HG03575 (cell line): Measurements from ENCODE around the gene TENM4.

Experiments
- ATAC-seq: cut with Tn5 transposase; IDR thresholded peaks from one replicate; pipeline ENCODE4 v1.9.1; 2021; ENCODE audit not compliant: unreplicated experiment, insufficient number of reproducible peaks, low FRiP score; ENCODE audit errors: extremely low read depth

TENM4 gene

DNA sequence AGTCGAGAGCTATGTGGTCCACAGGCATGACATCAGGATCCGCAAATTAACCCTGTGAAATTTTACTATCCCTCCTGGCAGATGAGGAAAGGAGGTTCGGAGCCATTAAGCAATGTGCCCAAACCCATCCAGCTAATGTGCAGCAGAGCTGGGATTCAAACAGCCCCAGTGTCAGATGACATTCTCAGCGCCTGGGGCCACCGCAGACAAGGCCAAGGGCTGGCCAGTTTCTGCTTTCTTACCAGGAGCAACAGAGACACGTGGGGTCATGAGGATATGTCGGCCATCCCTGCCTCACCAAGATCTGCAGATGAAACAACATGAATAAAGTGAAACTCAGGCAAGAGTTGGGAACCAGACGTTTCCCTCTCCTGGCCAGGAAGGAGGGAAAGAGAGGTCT is 110.2 kb downstream of the TENM4 start:
- no peak for ATAC-seq

DNA sequence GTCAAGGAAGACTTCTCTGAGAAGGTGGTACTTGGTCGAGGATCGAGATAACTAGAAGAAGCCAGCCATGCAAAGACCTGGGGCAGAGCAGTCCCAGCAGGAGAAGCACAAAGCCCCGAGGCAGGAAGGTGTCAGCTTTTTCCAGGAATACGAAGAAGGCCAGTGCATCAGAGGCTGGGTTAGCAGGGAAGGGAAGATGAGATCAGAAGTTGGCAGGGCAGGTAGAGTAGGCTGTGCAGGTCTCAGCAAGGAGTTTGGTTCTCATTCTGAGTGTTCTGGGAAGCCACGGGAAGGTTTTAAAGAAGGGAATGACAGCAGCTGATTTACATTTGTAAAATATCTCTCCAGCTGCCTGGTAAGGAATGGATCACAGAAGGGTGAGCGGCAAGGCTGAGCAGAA is 111.3 kb downstream of the TENM4 start:
- no peak for ATAC-seq

DNA sequence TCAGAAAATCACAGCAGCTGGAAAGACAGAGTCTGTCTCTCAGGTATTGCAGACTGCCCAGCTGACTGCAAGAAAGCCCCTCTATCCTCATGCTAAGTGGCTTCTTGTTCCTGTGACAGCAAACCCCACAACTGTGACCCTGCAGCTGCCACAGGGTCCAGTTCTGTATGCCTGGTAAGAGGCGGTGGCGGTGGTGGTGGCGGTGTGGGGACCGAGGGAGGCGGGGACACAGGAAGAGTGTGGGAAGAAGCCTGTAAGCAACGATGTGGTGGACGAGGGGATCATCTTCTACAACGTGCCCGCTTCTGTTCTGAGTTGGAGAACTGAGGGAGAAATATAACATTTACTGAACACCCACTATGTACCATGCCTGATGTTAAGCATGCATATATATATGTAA is 112.4 kb downstream of the TENM4 start:
- ATAC-seq = no peak

DNA sequence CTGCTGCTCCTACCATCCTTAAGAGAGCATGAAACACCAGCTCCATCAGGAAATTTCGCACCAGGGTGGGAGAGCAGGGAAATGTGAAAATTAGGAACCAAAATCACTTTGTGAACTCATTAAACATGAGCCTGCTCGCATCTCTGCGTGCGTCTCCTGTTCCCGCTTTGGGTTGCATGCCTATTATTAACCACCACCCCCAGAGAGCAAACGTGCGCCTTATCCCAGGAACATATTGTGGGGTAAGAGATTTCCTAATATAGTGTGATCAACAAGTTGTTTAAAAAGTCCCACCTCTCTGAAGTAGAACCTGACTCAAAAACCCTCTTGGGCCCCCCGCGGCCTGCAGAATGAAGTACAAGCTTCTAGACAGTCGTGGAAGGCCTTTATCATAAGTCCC is 115.0 kb downstream of the TENM4 start:
- no peak for ATAC-seq

DNA sequence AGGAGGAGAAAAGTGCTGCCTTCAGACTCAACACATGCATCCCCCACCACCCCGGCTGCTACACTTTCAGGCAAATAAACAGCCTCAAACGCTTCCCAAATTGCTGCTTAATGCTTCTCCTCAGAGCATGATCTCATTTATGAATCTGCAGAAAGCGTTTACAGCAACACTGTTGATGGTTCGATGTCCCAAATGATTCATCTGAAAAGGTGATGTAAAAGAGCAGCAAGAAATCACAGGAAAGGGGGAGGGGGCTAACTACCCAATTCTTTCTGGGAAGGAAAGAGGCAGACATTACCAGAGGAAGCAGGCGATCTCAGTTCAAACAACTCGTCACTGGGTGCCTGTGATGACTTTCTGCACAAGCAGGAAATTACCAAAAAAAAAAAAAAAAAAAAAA is 119.6 kb downstream of the TENM4 start:
- ATAC-seq = no peak

DNA sequence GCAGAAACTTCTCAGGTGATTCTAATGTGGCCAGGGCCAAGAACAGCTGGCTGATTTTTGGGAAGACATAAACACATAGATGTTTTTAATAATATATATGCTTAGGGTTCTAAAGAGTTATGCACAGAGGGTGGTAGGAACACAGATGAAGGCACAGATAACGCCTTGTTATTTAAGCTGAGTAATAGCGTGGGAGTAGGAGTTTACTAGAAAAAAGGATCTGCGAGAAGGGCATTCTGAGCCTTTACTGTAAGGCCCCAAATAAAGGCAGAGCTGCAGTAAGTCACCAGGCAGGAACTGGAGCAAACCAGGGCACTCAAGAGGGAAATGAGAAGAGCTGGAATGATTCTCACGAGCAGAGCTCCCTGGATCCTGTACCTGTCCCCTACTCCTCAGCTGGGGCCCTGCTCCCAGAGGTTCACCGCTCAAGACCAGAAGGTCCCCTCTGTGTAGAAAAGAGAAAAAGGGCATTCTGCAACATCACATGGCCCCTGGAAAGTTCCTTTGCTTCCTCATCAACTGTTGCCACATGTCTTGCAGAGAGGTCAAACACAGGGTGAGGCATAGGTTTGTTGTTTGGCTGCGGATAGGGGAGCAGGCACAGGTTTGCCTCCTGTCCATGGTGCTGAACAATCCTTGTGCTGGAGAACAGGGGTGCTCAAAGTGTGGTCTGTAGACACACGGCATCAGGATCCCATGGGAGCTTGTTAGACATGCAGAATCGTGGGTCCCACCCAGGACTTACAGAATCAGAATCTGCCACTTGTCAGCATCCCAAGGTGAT is 125.7 kb downstream of the TENM4 start:
- no peak for ATAC-seq

DNA sequence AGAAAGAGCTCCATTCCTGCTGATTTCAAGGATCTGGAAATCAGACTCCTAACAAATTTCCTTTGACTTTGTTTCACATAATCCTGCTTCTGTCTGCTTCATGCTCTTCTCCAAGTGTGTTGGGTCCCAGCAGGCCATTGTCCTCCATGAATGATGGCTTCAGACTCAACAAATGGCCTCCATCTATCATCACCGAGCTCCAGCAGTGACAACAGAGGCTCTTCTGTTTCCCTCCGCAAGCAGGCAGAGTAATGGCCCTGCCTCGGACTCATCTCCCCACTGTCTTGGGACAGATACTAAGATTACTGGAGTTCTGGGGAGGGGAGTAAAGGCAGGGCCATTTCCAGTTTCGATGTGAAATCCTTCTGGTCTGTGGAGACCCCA is 127.3 kb downstream of the TENM4 start:
- ATAC-seq = no peak

DNA sequence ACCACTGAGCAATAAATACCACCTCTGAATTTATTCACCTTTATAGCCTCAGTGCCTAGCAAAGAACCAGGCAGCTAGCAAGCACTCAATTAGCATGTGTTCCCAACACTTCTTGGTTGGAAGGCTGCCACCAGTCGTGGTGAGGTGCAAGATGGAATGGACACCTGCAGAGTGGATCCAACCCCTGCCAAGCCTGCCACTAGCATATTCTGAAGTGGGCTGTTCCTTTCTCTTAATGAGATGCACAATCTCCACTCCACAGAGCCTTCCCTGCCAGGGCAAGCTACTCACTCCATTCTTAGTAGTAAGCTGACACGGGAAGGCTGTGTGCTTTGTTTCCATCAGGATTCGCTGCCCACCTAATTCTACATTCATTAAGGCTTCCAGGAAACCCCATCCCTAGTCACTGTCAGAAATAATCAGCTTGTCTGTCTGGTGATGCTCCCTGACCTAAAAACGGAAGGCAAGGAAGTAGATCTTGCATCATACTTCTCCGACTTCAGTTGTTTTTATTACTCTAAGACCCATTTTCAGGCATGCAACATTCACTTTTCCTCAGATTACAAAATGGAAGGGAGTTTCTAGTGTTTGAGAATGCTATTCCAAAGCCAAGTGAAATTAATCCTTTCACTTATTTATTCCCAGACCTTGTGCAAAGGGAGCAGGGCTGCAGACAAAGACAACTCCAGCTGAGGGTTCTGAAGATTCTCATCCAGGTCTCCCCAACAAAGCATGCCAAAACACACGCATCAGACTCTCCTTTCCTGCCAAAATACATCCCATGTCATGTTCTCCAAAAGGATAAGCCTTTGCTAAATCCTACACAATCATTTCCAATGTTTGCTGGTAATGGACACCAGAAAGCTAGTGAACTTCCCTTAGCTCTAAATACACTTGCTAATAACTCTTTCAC is 128.0 kb downstream of the TENM4 start:
- no peak for ATAC-seq

DNA sequence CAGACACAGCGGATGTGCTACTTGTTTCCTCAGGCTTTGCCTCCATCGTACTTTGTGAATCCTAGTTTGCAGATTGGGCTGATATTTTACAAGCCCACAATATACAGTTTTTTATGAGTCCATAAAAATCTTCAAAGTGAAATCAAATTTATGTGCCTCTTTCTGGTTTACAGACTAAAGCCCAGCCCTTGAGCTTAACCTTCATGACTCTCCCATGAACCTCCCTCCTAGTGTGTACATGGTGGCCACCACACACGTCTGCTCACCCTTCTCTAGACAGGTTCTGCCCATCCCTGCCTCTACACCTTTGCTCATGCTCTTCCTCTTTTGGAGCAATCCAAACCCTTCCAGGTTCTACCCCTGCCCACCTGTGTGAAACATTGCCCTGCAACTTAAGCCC is 129.4 kb downstream of the TENM4 start:
- ATAC-seq = no peak

DNA sequence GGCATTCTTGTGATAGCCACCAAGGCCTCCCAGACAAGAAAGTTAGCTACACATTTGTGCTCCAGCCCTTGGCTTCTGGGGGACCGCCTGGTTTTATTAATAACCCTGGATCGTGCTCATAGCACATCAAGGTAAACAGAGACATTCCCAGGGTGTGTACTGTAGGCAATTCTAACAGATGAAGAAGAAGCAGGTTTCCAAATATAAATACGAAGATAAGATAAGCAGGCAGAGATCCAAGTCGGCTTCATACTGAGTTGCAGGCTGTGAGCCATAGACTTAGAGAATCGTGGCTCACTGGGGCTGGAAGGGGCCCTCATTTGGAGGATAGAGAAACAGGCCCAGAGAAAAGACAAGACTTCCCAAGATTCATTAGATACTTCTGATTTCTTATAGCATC is 131.4 kb downstream of the TENM4 start:
- no peak for ATAC-seq

DNA sequence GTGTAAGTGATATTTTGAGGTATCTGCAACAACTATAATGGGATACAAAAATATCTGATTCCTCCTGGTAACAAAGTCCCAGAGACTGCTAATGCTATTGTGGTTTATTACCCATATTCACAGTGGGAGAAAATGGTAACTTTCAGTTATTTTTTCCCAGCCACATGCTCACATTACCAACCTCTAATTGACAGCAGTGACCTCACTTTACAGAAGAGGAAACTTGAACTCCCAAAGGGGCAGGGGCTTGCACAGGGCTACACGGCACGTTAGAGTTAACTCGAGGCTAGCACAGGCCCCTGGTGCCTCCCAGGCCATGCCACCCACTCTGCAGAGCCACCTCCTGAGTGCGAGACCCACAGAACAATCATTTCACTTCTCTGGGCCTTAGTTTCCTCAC is 132.4 kb downstream of the TENM4 start:
- no peak for ATAC-seq

DNA sequence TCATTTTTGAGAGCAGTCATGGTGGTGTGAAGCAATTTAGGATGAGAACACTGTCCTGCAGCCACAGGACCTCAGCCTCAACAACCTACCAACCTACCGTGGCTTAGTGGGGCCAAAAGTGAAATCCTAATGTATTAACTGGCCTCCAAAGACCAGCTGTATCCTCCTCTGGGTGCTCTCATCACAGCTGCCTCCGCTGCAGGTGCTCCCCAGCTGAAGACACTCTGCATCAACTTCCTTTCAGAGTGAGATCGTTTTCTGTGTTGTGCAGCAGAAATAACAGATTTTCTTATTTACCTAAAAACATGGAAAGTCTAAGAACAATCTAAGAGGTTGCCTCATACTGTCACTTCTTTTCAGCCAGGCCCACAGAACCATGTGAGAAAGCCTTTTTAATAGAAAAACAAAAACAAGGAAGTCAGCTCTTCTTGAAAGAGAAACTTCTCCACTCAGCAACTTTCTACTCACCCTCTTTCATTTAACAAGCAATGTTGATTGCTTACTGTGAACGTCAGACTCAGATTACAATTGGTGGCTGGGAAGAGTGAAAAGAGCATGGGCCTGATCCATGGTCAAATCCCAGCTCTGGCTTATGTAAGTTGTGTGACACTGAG is 136.1 kb downstream of the TENM4 start:
- no peak for ATAC-seq

DNA sequence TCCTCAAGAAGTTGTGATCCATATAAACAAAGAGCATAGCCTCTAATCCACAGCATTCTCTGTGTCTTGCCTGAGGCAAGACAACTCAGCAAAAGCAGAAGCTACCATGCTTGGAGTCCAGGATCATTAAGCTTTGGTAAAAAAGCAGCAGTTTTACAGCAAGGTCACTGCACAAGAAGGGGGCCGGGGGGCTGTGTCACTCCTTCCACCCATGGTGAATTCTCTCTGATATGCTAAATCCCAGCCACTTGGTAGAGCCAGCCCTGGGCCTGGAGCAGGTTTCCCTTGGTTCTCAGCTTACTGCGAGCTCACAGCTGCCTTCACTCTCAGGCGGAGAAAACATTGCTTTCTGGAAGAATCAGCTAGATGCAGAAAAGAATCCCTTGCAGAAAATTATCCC is 144.7 kb downstream of the TENM4 start:
- no peak for ATAC-seq

DNA sequence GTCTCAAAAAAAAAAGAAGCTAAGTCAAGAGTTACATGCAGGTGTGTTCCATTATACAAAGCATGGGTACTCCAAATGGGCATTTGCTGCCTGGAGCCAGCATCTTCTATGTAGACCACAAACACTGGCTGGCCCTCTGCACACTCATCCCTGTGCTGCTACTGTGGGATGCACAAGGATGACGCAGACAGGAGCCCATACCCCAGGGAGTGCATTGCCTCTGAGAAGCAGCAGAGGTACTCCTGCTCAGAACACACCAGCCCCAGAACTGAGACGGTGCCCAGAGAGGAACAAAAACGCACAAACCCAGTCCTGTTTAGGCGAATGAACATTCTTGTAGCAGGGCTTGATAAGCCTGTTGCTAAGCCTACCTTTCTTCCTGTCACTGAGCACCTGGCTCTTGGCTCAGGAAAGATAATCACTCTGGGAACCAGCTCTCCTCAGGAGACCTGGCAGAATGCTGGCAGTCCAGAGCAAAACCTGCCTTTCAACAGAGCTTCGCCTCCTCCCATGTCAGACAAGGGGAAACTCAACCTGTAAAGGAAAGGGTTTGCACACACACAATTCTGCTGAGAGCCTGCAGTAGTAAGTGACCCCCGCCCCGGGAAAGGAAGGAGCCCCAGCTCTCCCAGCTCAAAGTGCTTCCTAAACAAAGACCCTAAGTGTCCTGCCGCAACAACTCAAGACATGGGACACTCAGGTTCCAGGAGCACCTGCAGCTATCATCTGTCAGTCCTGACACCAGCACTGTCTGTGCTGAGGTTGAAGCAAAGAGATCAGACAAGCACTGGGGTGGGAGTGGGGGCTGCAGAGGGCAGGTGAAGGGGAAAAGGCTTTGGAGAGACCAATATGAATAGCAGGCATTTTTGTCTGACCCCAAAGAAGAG is 145.7 kb downstream of the TENM4 start:
- no peak for ATAC-seq

DNA sequence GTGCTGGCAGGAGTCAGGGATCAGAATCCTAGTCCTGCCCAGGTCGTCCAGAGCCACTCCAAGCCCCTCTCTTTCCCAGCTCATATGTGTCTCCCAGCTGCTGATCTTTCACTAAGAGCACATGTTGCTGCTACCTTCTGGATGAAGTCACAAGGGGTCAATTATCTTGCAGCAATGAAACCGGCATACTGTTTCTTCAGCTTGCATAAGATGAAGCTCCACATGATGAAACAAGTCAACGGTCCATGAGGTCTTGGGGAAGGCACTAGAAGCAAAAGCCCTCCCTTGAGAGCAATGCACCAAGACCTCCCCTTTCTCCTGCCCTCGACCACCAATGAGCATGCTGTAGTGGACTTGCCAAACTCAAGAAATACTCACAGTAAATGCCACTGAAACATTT is 148.9 kb downstream of the TENM4 start:
- ATAC-seq = no peak

DNA sequence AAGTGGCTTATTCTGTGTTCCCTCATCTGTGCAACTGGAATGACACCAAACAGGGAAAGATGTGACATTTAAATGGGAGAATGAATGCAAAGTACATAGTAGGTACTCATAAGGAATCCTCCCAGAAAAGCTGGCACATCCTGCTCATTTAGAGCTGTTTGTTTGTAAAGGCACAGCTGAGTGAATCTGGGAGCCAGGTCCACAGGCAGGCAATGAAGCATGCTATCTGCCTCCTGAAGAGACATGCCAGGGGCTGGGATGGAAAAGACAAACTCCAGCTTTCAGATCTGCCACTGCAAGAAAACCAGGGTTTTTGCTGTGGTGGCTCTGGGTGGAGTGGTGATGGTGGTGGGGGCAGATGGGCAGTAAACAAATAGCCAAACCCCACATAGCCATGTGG is 150.1 kb downstream of the TENM4 start:
- ATAC-seq = no peak

DNA sequence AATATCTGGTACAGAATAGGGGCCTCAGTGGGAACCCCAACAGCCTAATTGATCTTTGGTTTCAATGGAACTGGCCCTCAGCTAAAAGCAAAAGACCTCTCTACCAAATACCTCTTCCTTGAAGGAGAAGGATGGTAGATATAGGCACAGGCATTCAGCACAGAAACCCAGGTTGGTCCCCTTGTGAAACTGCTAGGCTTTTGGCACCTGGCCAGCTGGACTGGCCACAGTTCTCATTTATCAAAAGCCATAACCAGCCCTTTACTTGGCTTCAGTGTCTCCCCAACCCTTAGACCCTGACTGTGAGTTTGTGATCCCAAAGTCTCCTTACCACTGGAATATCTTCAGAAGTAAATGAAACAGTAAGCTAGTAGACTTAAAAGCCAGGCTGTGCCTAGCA is 152.9 kb downstream of the TENM4 start:
- no peak for ATAC-seq

DNA sequence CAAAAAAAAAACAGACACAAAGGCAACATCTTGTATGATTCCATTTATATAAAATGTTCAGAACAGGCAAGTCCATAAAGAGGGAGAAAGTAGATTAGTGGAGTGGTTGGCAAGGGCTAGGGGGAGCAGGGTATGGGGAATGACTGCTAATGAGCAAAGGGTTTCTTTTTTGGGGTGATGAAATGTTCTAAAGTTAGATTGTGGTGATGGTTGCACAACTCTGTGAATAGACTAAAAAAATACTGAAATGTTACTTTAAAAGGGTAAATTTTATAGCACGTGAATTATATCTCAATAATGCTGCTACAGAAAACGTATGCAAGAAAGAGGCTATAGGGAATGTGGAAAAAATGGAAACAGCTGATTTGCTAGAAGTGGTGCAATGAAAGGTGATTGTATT is 155.1 kb downstream of the TENM4 start:
- ATAC-seq = no peak

DNA sequence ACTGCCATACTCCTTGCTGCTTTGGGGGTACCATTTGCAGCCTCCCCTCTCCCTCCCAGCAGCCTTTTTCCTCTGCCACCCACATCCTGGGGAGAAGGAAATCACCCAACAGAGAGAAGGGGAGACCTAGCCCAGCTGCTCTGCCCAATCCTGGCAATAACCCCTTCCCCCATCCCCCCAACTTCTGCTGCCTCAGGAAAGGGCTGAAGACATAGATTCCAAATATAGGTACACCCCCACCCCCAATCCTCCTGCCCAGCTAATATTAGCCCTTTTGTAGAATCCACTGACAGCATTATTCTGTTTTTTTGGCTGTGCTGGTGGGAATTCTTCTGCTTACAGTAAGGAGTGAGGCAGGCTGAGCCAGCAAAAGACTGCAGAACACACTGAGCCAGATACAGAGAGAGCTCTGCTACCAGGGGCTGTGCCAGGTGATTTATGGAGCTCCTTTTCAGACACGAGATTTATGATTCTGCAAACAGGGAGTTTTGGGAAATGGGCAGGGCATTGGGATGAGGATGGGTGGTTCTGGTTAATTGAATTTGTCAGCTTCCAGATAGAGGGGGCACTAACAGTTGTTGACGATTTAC is 164.0 kb downstream of the TENM4 start:
- no peak for ATAC-seq
